Astrocyte (in vitro differentiated cells and primary cell): Measurements from ENCODE around the gene PTPRK. TPM values are rescaled to one million over a fixed set of nuclear protein-coding genes. Genes with fewer than 3 reads are reported as not detected.

Source experiments
- DNase-seq: peaks from one replicate; pipeline ENCODE4 v3.0.0-alpha.2; 2010; ENCODE audit warnings: low read depth
- FAIRE-seq: peaks from 2 replicates; lab custom pipeline; 2011; peaks lifted over from hg19 to GRCh38; lab: Jason Lieb, UNC
- H2AFZ ChIP-seq: 2 replicates; pipeline ENCODE4 v1.6.0; 2012; ENCODE audit warnings: low read depth, low read length, inconsistent platforms
- H3K27ac ChIP-seq: 2 replicates; pipeline ENCODE4 v1.5.1; 2011; ENCODE audit warnings: low read depth, low read length, inconsistent platforms
- H3K27me3 ChIP-seq: 2 replicates; pipeline ENCODE4 v1.6.0; 2011; ENCODE audit warnings: low read length, inconsistent platforms; ENCODE audit not compliant: insufficient read depth
- H3K36me3 ChIP-seq: 2 replicates; pipeline ENCODE4 v1.5.1; 2011; ENCODE audit warnings: low read length, inconsistent platforms; ENCODE audit not compliant: insufficient read depth
- H3K4me1 ChIP-seq: 2 replicates; pipeline ENCODE4 v1.5.1; 2011; ENCODE audit warnings: low read length, inconsistent platforms; ENCODE audit not compliant: insufficient read depth
- H3K4me2 ChIP-seq: 2 replicates; pipeline ENCODE4 v1.6.0; 2012; ENCODE audit warnings: low read length, inconsistent platforms
- H3K4me3 ChIP-seq: 2 replicates; pipeline ENCODE4 v1.5.1; 2011; ENCODE audit warnings: low read depth, mild to moderate bottlenecking, low read length, inconsistent platforms; ENCODE audit not compliant: insufficient read depth
- H3K79me2 ChIP-seq: 2 replicates; pipeline ENCODE4 v1.6.0; 2012; ENCODE audit warnings: mild to moderate bottlenecking, low read length, inconsistent platforms; ENCODE audit not compliant: insufficient read depth
- H3K9ac ChIP-seq: 2 replicates; pipeline ENCODE4 v1.6.0; 2012; ENCODE audit warnings: mild to moderate bottlenecking, low read length, inconsistent platforms
- H3K9me3 ChIP-seq: 2 replicates; pipeline ENCODE4 v1.5.1; 2012; ENCODE audit warnings: low read depth, mild to moderate bottlenecking, low read length, inconsistent platforms; ENCODE audit not compliant: insufficient read depth
- H4K20me1 ChIP-seq: 2 replicates; pipeline ENCODE4 v1.6.0; 2012; ENCODE audit warnings: low read length, inconsistent platforms; ENCODE audit not compliant: insufficient read depth
- H3K27ac Mint-ChIP-seq: one replicate; pipeline ENCODE4 v1.8.0; 2021; ENCODE audit warnings: mild to moderate bottlenecking, mixed read lengths; ENCODE audit not compliant: unreplicated experiment
- H3K27me3 Mint-ChIP-seq: one replicate; pipeline ENCODE4 v1.8.0; 2021; ENCODE audit warnings: low read depth, mixed read lengths; ENCODE audit not compliant: unreplicated experiment
- H3K36me3 Mint-ChIP-seq: one replicate; pipeline ENCODE4 v1.8.0; 2021; ENCODE audit warnings: low read depth, mixed read lengths; ENCODE audit not compliant: unreplicated experiment
- H3K4me1 Mint-ChIP-seq: one replicate; pipeline ENCODE4 v1.8.0; 2021; ENCODE audit warnings: low read depth, mixed read lengths; ENCODE audit not compliant: unreplicated experiment
- H3K4me3 Mint-ChIP-seq: one replicate; pipeline ENCODE4 v1.8.0; 2021; ENCODE audit warnings: mild to moderate bottlenecking, moderate library complexity, mixed read lengths; ENCODE audit not compliant: unreplicated experiment
- H3K9me3 Mint-ChIP-seq: one replicate; pipeline ENCODE4 v1.8.0; 2021; ENCODE audit warnings: mild to moderate bottlenecking, mixed read lengths; ENCODE audit not compliant: unreplicated experiment
- CTCF ChIP-seq: IDR thresholded peaks from 2 replicates; pipeline ENCODE4 v1.5.1; 2011; ENCODE audit warnings: low read depth, mild to moderate bottlenecking, inconsistent platforms, low read length, moderate library complexity; ENCODE audit not compliant: insufficient read depth
- EZH2 ChIP-seq: IDR thresholded peaks from 2 replicates; pipeline ENCODE4 v1.6.1; 2012; ENCODE audit warnings: mild to moderate bottlenecking, low read length, inconsistent platforms; ENCODE audit not compliant: insufficient read depth
- total RNA-seq: library from RNA; stranded (reverse); gene quantifications from 2 replicates; pipeline ENCODE4 v1.2.1, GENCODE V29; 2021

Gene PTPRK
- total RNA-seq, 1 donor from 2014 or later: 159 TPM

GRCh38 chr6:128500749-128501600 lies 19.4 kb downstream of the PTPRK start:
- Histone ChIP-seq H3K9ac (no peak overlapping the region), H3K9me3 (no peaks in the 10 kb centered on the region), H2AFZ (no peak overlapping the region), H3K4me3 (no peak overlapping the region), H3K4me1 (peaks cover 10% of the 10 kb centered on the region), H3K36me3 (no peaks in the 10 kb centered on the region), H3K79me2 (peaks cover 100% of the 10 kb centered on the region), H3K4me2 (no peak overlapping the region), H4K20me1 (peaks cover 41% of the 10 kb centered on the region), H3K27ac (no peak overlapping the region), H3K27me3 (no peaks in the 10 kb centered on the region)
- TF ChIP-seq CTCF (no peak), EZH2 (no peak)
- H3K36me3 Mint-ChIP-seq: peaks cover 2% of the 10 kb centered on the region
- peaks cover 39% of the 10 kb centered on the region for H3K4me1 Mint-ChIP-seq
- H3K9me3 Mint-ChIP-seq: no peaks in the 10 kb centered on the region
- H3K4me3 Mint-ChIP-seq: no peak overlapping the region
- FAIRE-seq: no peak
- no peaks in the 10 kb centered on the region for H3K27me3 Mint-ChIP-seq
- DNase-seq: no peak
- H3K27ac Mint-ChIP-seq: no peak overlapping the region

- no peak overlapping the region for H3K9ac ChIP-seq
- H3K4me3 ChIP-seq: no peak overlapping the region
- Mint-ChIP-seq H3K4me1 (peaks cover 40% of the 10 kb centered on the region), H3K9me3 (no peaks in the 10 kb centered on the region), H3K36me3 (no peaks in the 10 kb centered on the region), H3K4me3 (no peak overlapping the region), H3K27ac (no peak overlapping the region), H3K27me3 (no peaks in the 10 kb centered on the region)
- FAIRE-seq (no peak), DNase-seq (no peak)
- no peak overlapping the region for H3K4me2 ChIP-seq
- no peaks in the 10 kb centered on the region for H3K27me3 ChIP-seq
- H4K20me1 ChIP-seq: peaks cover 49% of the 10 kb centered on the region
- H3K9me3 ChIP-seq: no peaks in the 10 kb centered on the region
- H3K36me3 ChIP-seq: no peaks in the 10 kb centered on the region
- H3K4me1 ChIP-seq: peaks cover 10% of the 10 kb centered on the region
- no peak overlapping the region for H2AFZ ChIP-seq
- no peak overlapping the region for H3K27ac ChIP-seq
- peaks cover 100% of the 10 kb centered on the region for H3K79me2 ChIP-seq
- TF ChIP-seq CTCF (no peak), EZH2 (no peak)
Measured at GRCh38 chr6:128500014-128500413, 20.4 kb downstream of the PTPRK start.
